Caki2 (cell line): ENCODE measurements around the gene ARSG. TPM values are rescaled to one million over a fixed set of nuclear protein-coding genes. Genes with fewer than 3 reads are reported as not detected.
"Not testable (repeated sequence)": the region's sequence is repeated elsewhere in the genome, so short reads cannot be mapped to it uniquely, and the experiment has no call there.

Experiments used
- DNase-seq: peaks from one replicate; pipeline ENCODE4 v3.0.0-alpha.2; 2015; ENCODE audit warnings: low read depth
- in situ Hi-C: cut with HindIII; loops from 2 replicates; pipeline ENCODE4 v1.10.0; 2016; ENCODE audit warnings: low sequenced_read_pairs, low pct_unique_long_range_greater_than_20kb, mixed read lengths
- total RNA-seq: library from RNA; depleted of rRNA; stranded (reverse); fragments of >200 nt; shearing (Covaris generic); gene quantifications from 2 replicates; pipeline ENCODE4 v1.2.3, GENCODE V29; 2014; ENCODE audit warnings: low replicate concordance

The ARSG gene
- total RNA-seq, 1 experiment from 2014 or later: 0.41 TPM

- DNase-seq: no peak
- in situ Hi-C loops: no loop called here
Observed at GRCh38 chr17:68352041-68352440, 60.7 kb downstream of the ARSG start.

- DNase-seq, in situ Hi-C loops: not testable (repeated sequence)
Observed at GRCh38 chr17:68352671-68353070, 61.4 kb downstream of the ARSG start.

- DNase-seq: no peak
- in situ Hi-C loops: no loop called here
Observed at GRCh38 chr17:68353111-68353521, 61.8 kb downstream of the ARSG start.

GRCh38 chr17:68354311-68354710, 63.0 kb downstream of the ARSG start:
- in situ Hi-C loops, DNase-seq: not testable (repeated sequence)

- in situ Hi-C loops, DNase-seq: not testable (repeated sequence)
Observed at GRCh38 chr17:68355108-68355507, 63.8 kb downstream of the ARSG start.

GRCh38 chr17:68356520-68356919, 65.2 kb downstream of the ARSG start:
- no peak for DNase-seq
- in situ Hi-C loops: no loop called here

- no peak for DNase-seq
- in situ Hi-C loops: no loop called here
Observed at GRCh38 chr17:68356949-68357455, 65.7 kb downstream of the ARSG start.

- no peak for DNase-seq
- in situ Hi-C loops: no loop called here
Observed at GRCh38 chr17:68357886-68358285, 66.6 kb downstream of the ARSG start.

- DNase-seq: no peak
- in situ Hi-C loops: no loop called here
Observed at GRCh38 chr17:68359791-68360535, 68.7 kb downstream of the ARSG start.

- DNase-seq: no peak
- in situ Hi-C loops: no loop called here
Observed at GRCh38 chr17:68365469-68365868, 74.2 kb downstream of the ARSG start.

GRCh38 chr17:68368387-68368786, 77.1 kb downstream of the ARSG start:
- no peak for DNase-seq
- in situ Hi-C loops: no loop called here

GRCh38 chr17:68375566-68375965, 84.3 kb downstream of the ARSG start:
- in situ Hi-C loops: no loop called here
- DNase-seq: no peak

GRCh38 chr17:68376178-68376577, 84.9 kb downstream of the ARSG start:
- DNase-seq, in situ Hi-C loops: not testable (repeated sequence)

- DNase-seq: no peak
- in situ Hi-C loops: no loop called here
Observed at GRCh38 chr17:68377771-68378267, 86.5 kb downstream of the ARSG start.

- in situ Hi-C loops: no loop called here
- peak; percentile 68 for DNase-seq
Observed at GRCh38 chr17:68378268-68379176, 87.2 kb downstream of the ARSG start.

GRCh38 chr17:68379177-68379510, 87.8 kb downstream of the ARSG start:
- no peak for DNase-seq
- in situ Hi-C loops: no loop called here

- in situ Hi-C loops: no loop called here
- no peak for DNase-seq
Observed at GRCh38 chr17:68379692-68380677, 88.7 kb downstream of the ARSG start.
